ENCODE results near the gene ZNF467.

The ZNF467 gene

GRCh38 chr7:149727899-149728476 lies 45.4 kb downstream of the ZNF467 start:
- no peak for DNase-seq (ENCODE audit: low read depth in 2 of 2)

DNA sequence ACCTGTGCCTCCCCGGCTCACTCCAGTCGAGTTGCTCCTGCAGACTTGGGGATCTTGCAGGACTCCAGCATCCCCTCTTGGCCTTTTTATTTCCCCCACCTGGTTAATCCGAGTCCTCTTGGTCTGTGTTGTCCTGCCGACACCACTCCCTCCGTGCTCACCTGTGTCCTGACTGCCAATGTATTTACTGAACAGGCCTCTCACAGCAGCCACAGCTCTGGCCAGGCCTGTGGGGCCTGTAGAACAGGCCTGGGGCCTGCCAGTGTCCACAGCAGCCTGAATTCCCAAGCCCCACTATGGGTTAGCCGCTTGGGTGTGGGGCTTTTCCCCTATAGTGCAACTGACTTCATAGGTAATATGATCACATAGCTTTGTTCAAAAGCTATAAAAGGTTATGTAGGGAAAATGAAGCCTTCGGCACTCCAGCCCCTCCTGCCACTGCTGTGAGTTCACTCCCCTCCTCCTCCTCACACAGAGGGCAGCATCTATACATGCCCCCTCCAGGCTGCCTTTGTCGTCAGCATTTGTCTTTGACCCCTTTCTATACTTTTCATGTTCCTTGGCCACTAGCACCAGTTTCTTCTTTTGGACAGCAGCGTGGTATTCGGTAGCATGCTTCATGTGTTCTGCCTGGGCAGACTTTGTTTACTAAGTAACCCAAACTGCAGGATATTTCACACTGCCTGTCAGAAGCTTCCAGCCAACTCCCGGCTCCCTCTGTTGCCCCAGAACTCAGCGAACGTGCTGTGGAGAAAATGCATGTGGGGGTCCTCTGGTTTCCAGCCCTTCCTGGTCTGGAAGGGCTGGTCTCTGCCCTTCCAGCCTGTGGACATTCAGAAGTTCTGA lies 46.1 kb downstream of the ZNF467 start:
- DNase-seq (ENCODE audit: low read depth in 2 of 2), result no peak

- no peak for DNase-seq (ENCODE audit: low read depth in 2 of 2)
Observed at GRCh38 chr7:149725916-149726315, 47.5 kb downstream of the ZNF467 start.

DNA sequence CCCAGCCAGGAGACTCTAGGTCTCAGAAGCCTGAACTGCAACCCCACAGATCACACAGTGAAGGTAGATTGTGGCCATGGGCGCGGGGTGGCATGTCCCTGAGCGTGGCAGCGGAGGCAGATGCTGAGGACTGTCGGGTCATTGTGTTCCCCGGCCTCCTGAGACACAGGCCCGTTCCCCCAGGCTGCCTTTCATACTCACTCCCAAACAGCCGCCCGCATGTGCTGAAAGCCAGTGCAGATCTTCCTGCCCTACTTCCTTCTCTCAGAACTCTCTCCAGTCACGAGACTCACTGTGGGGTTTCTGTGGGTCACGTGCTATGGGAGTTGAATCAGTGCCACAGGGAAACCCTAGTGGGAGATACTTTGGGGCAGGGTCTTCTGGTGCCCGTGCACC lies 48.0 kb downstream of the ZNF467 start:
- DNase-seq (ENCODE audit: low read depth in 2 of 2), result no peak

DNA sequence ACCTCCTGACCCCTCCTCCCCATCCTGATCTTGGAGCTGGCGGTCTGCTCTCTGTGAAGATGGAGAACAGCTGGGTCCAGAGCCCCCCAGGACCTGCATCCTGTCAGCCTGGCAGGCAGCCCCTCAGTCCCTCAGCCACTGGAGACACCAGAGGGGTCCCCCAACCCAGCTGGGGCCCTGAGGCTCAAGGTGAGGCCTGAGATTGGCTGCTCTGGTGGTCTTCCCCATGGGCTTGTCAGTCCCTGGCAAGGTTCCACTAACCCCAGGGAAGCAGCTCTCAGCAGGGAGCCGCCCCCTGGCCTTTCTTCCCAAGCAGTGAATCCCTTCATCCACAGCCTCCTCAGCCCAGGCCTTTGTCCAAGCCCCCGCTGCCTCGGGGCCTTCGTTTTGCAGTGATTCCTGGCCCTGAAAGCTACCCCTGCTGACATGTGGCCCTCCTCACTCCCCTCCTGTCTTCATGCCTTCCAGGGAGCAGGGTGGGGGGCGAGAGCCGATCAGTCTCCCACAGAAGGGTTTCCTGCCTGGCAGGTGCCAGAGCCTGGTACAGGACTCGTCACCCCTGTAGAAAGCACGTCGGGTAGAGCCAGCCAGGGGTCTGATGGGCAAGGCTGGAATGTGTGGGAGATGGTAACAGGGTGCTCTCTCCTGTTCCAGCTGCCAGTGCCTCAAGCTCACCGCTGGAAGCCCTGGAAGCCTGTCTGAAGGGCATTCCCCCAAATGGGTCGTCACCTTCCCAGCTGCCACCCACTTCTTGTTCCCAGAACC lies 48.5 kb downstream of the ZNF467 start:
- no peak for DNase-seq (ENCODE audit: low read depth in 2 of 2)

GRCh38 chr7:149723795-149724495 lies 49.4 kb downstream of the ZNF467 start:
- no peak for DNase-seq (ENCODE audit: low read depth in 2 of 2)

GRCh38 chr7:149723082-149723767 lies 50.2 kb downstream of the ZNF467 start:
- DNase-seq (ENCODE audit: low read depth in 2 of 2), result no peak

DNA sequence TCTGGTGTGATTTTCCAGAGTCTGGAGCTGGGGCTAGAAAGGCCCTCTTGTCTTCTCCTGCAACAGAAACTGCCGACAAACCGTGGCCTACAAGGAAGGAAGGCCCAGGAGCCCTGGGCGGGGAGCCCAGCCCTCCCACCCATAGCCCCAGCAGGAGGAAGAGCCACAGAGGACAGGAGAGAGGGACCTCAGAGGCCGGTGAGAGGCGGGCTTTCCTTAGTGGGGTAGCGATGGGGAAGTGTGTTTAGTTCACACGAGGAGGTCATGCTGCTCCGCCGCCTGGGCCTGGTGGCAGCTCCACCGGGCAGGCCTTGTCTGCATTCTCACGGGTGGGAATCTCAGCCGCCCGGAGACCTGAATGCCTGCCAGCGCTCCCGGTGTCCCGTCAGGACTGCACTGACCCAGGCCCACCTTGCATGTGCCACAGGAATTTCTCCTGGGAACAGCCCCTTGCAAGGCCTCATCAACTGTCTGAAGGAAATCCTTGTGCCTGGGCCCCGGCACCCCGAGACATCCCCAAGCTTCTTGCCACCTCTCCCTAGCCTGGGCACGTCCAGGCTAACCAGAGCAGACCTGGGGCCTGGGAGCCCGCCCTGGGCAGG lies 50.9 kb downstream of the ZNF467 start:
- no peak for DNase-seq (ENCODE audit: low read depth in 2 of 2)

DNA sequence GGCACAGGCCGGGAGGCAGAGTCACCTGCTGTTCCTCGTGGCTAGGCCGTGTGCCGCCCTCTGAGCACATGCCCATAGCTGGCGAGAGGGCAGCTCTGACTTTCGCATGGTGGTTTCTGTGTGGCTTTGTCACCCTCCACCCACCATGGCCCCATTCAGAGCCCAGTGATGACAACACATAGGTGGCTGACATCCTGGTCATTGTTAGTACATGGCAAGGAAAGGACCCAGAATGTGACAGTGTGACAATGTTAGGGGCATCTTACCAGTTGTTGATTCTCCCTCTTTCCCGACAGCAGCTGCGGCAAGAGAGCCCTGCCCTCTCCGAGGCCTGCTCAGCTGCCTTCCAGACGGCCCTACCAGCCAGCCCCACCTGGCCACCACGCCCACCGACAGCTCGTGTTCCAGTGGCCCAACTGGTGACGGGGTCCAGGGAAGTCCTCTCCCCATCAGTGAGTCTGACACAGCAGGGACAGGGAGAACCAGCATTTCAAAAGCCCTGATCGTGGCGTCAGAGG lies 52.2 kb downstream of the ZNF467 start:
- DNase-seq (ENCODE audit: low read depth in 2 of 2), result no peak

GRCh38 chr7:149720372-149721083 lies 52.9 kb downstream of the ZNF467 start:
- DNase-seq (ENCODE audit: low read depth in 2 of 2), result no peak

DNA sequence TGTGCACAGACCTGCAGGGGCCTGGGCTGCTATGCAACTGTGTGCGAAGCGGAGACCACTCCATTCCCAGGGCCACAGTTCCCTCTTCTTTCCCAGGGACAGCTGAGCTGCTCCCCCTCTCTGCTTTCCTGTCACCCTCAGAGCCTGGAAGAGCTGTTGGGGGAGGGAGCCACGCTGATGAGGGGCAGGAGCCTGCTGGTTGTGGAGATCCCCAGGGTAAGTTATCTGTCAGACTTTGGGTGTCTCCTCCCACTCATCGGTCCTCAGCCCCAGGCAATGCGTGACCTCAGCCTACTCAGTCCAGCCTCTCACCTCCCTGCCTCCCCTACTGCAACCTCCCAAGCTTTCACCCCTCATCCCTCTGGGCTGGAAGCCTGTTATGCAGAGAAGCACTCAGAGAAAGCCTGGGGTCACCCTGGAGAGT lies 53.5 kb downstream of the ZNF467 start:
- no peak for DNase-seq (ENCODE audit: low read depth in 2 of 2)

GRCh38 chr7:149719050-149719899 lies 54.1 kb downstream of the ZNF467 start:
- DNase-seq (ENCODE audit: low read depth in 2 of 2), result no peak

DNA sequence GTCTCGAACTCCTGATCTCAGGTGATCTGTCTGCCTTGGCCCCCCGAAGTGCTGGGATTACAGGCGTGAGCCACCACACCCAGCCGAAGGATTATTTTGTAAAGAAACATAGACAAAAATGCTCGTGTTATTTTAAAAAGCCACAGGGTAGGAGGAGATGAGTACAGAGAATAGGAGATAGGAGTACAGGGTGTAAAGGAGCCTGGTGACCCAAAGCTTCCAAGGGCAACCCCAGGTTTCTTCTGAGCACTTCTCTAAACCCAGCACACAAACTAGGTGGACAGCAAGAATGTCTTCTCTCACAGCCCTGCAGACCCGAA lies 54.7 kb downstream of the ZNF467 start:
- DNase-seq (ENCODE audit: low read depth in 2 of 2), result no peak

GRCh38 chr7:149717481-149717880 lies 55.9 kb downstream of the ZNF467 start:
- DNase-seq (ENCODE audit: low read depth in 2 of 2), result no peak

GRCh38 chr7:149716932-149717307 lies 56.5 kb downstream of the ZNF467 start:
- DNase-seq (ENCODE audit: low read depth in 2 of 2), result no peak

DNA sequence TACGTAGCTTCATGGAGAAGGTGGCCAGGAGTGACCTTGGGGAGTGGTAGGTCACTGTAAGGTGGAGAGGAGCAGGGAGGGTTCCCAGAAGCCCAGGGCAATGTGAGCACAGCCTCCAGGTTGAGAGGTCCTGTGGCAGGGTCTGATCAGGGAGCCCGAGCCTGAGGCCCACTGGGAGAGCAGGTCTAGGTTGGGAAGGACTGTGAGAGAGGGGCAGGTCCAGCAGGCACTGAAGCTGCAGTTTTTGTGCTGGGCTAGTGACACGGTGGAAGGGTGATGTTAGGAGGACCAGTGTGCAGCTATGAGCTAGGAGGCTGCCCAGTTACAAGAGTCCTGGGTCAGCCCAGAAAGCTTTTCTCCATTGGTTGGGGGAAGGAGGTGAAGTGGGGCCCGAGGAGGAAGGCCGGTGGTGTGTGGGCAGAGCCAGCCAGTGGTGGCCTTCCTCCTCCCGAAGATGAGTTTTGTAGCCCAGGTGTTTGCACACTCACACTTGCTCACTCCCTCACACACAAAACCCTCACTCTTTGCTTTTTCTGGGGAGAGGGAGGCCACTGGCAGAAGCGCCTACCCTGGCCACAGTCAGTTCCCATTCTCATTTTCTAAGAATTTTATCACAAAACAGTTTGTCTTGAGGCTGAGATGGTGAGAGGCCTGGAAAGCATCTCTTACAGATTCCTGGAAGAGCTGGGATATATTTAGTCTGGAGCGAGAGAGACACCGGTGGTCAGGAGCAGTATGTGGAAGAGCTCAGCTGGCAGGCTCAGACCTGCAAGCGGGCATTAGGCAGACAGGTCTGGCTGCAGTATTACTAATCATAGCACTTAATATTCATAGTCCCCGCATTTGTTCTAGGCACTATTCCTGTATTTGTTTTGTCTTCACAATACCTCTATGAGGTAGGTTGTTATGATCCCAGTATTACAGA lies 57.1 kb downstream of the ZNF467 start:
- DNase-seq (ENCODE audit: low read depth in 2 of 2), result no peak

GRCh38 chr7:149715476-149715875 lies 57.9 kb downstream of the ZNF467 start:
- DNase-seq (ENCODE audit: low read depth in 2 of 2), result no peak

- peak in 1 of 2 experiments; percentile 15 for DNase-seq (ENCODE audit: low read depth in 2 of 2)
Observed at GRCh38 chr7:149714910-149715471, 58.4 kb downstream of the ZNF467 start.

All from stimulated activated CD4-positive, alpha-beta T cell treated with anti-CD3 and anti-CD28 coated beads, Interleukin-12 subunit alpha, Interleukin-12 subunit beta, amount 100 ng/mL, for 24 hours (primary cell).